ENCODE results near the gene KLHL35.
A peak's percentile ranks its signal among the peaks of the same experiment; 100 is the strongest.

The KLHL35 gene

GRCh38 chr11:75469785-75470405 is 36.9 kb upstream of the KLHL35 start:
- DNase-seq (ENCODE audit: low read depth), result no peak

GRCh38 chr11:75468534-75469340 is 35.7 kb upstream of the KLHL35 start:
- DNase-seq (ENCODE audit: low read depth), result peak; percentile 68
- H3K4me3 ChIP-seq (ENCODE audit: low read depth, low read length), result no peak overlapping the region

More at GRCh38 chr11:75469785-75470405, 36.9 kb upstream of the KLHL35 start:
- no peak overlapping the region for H3K4me3 ChIP-seq (ENCODE audit: low read depth, low read length)

DNA sequence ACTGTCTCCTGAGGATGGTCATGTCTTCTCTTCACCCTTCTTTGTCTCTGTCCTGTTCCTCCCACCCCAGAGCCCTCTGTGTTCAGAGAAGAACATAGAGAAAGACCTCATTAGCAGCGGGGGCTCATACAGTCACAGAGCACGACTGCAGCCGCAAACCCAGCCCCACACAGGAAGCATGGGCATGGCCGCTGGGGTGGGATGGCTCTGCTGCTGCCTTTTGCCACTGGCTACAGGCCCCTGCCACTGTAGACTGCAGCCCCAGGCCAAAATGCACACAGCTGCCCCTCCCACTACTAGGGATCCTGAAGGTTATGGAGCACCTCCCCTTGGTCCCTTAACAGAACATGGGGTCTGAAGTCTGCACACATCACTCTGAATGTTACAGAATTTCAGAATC is 34.9 kb upstream of the KLHL35 start:
- no peak overlapping the region for H3K4me3 ChIP-seq (ENCODE audit: low read depth, low read length)
- DNase-seq (ENCODE audit: low read depth), result no peak

DNA sequence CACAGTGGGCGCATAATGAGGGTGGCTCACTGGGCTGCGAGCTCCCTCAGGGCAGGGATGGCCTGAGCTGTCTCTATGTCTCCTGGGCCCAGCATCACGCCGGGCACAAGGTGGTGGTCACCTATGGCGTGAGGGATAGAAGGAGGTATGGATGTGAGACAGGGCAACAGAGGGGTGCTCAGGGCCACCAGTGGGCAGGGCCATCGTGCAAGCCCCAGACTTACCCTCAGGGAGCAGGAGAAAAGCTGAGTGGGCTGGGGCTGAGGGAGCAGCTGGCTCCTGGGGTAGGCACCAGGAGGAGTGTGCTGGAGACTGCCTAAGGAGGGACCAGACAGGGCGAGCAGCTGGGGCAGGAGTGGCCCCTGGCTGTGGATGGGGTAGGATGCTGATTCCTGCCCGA is 34.3 kb upstream of the KLHL35 start:
- DNase-seq (ENCODE audit: low read depth), result no peak
- no peak overlapping the region for H3K4me3 ChIP-seq (ENCODE audit: low read depth, low read length)

- no peak for DNase-seq (ENCODE audit: low read depth)
- no peak overlapping the region for H3K4me3 ChIP-seq (ENCODE audit: low read depth, low read length)
Observed at GRCh38 chr11:75465701-75466531, 32.9 kb upstream of the KLHL35 start.

DNA sequence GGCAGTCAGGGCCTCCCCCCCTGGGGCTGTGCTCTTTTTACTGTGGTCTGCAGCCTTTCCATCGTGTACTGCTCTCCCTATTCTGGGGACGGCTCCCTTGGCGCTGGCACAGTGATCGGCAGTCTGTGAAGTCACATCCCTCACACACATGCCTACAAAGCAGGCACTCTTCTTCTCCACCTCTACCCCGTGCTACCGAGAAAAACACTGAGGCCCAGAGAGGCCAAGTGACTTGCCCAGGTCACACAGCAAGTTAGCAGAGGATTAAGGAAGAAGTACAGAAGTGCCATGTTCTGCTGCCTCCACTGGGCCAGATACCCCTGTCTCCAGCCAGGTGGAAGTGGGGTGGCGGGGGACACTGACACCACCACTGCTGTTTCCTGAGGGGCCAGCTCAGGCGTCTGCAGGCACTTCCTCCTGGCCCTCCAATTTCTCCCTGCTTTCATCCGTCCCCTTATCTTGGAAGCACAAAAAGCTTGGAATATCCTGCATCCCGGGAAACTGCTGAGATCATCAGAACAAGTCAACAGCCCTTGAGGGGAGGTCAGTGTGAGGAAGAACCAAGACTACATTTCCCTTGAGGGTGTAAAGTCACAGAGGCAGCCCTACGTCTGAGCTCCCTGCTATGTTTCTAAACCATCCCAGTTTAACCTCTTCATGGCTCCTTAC is 30.2 kb upstream of the KLHL35 start:
- H3K4me3 ChIP-seq (ENCODE audit: low read depth, low read length), result no peak overlapping the region
- DNase-seq (ENCODE audit: low read depth), result no peak

DNA sequence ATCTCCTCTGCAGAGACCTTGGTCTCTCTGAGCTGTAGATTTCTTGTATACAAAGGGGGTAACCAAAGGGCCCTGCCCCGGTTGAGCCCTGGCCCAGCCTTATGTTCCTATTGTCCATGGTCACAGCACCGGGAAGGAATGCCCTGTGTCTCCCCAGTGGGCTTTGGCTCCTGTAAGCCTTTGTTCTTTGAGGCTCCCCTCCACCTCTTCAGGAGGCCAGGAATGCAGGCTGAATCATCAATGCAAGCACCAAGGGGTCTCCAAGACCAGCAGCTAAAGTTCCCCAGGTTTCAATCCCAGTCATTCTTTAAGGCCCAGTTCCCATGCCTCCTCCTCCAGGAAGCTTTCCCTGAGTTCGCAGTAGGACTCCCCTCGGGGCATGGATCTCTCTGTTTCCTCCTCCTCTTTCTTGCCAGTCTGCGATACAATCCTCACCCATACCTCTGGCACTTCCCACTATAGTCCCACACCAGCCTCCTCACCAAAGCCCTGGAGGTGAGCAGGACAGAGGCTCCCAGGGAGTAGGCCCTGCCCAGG is 29.2 kb upstream of the KLHL35 start:
- no peak for DNase-seq (ENCODE audit: low read depth)
- H3K4me3 ChIP-seq (ENCODE audit: low read depth, low read length), result no peak overlapping the region

DNA sequence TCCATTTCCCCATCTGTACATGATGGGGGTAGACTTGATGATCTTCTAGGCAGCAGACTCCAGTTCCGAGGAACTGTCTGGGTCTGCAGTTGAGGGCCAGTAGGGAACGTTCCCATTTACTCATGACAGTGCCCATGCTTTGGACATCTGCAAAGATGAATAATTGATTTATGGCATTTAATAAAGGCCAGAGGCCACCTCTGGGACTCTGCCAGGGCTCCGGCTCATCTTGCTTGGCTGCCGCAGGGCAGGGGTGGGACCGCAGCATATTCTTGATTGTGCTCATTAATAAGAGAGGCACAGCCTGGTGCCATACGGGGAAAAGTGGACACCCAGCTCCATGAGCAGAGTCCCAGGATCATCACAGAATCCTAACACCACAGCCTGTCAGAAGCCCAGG is 28.1 kb upstream of the KLHL35 start:
- no peak overlapping the region for H3K4me3 ChIP-seq (ENCODE audit: low read depth, low read length)
- no peak for DNase-seq (ENCODE audit: low read depth)

DNA sequence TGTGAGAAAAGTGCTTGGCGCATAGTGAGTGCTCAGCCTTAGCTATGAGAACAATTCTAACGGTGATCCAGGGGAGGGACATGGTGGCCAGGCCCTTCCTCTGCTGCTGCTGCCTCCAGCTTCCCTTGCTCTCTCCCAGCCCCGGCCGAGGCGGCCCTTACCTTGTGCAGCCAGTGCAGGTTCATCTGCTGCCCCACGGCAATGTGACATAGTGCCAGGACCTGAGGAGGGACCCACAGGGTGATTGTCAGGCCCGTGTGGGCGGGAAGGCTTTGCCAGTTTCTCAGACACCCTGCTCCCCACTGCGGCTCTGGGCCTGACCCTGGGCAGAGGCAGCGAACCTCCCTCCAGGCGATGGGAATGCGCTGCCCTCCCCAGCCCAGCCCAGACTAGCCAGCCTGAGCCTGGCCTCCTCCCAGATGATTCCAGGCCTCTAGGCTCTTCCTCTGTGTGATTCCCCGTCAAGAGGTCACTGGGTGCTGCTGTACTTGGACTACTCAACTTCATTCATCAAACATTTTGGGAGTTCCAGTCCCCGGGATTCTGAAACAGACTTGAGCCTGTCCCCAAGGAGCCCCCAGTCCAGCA is 23.7 kb upstream of the KLHL35 start:
- H3K4me3 ChIP-seq (ENCODE audit: low read depth, low read length), result no peak overlapping the region
- DNase-seq (ENCODE audit: low read depth), result no peak

DNA sequence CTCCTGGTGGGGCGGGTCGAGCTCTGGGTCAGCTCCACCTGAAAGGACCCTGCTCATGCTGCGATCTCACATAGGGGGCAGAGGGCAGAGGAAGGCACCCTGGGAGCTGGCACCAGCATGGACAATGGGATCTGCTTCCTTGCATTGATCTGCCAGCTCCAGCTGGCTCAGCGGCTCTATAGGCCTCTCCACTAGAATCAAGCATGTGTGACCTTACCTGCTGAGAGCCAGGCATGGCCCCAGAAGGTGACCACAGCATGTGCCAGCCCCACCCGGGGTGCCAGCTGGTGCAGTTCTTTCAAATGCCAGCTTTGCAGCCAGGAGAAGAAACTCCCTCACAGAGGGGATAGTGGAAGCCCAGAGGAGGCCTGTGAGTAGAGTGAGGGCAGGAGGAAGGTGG is 22.0 kb upstream of the KLHL35 start:
- DNase-seq (ENCODE audit: low read depth), result no peak
- no peak overlapping the region for H3K4me3 ChIP-seq (ENCODE audit: low read depth, low read length)

DNA sequence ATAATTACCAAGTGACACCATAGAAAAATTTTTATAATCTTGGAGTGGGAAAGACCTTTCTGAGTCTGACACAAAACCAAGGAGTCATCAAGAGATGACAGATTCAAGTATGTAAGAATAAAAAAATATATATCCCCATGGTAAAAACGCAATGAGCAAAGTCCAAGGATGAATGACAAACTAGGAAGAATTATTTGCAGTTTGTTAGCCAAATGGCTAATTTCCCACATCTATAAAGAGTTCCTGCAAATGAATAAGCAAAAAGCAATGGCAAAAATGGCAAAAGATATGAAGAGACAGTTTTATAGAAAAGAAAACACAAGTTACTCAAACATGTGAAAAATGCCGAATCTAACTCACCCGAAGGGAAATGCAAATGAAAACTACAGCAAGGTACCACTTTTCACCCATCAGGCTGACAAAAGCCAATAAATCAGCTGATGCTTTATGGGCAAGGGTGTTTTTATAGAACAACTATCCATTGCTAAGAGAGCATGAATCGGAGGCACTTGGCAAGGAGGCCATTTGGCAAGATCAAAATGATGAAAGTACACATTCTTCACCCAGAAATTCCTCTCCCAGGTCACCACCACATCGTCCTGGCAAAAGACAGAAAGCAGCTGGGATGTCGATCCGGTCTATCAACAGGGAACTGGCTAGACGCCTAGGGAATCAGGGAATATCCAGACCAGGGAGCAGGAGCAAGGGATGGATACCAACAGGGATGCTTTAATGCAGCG is 21.1 kb upstream of the KLHL35 start:
- no peak overlapping the region for H3K4me3 ChIP-seq (ENCODE audit: low read depth, low read length)
- DNase-seq (ENCODE audit: low read depth), result no peak

DNA sequence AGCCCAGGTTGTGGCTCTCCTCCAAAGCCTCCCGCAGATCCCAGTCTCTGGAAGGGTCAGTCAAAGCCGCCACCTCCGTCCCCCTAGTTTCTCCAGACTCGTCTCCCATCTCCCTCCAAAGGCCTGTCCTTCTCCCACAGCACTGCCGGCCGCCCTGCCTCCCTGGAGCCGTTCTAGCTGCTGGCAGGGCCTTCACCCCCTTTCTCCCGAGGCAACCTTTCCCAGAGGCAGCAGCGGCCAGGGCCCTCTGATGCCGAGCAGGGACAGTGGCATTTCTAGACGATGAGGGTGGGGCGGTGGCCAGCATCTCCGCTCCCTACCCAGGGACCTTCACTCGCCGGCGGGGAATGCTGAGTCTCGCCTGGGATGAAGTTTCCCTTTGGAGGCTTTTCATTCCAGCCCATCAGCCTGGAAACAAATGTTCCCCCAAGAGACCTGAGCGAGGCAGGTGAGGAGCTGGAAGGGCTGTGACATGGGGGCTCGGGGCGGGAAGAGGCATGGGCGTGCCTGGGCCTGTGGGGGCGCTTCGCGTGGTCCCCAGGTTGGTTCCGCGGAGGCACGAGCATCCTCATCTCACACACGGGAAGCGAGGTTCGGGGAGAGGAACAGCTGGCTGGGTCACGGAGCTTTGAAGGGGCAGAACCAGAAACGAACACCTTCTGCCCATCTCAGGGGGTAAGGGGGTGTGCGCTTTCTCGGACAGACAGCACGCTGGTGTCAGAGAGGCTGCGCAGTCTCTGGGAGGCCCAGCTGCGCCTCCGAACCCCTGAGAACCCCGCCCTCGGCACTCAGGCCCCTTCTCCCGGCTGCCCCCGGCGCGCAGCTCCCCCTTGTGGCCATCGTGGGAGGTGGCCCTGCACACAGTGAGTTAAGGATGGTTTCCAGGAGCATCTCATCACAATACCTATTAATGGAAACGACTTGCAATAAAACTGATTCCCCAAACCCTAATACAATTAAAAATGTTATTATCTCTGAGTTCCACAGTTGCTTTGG is 18.1 kb upstream of the KLHL35 start:
- H3K4me3 ChIP-seq (ENCODE audit: low read depth, low read length), result no peak overlapping the region
- no peak for DNase-seq (ENCODE audit: low read depth)

DNA sequence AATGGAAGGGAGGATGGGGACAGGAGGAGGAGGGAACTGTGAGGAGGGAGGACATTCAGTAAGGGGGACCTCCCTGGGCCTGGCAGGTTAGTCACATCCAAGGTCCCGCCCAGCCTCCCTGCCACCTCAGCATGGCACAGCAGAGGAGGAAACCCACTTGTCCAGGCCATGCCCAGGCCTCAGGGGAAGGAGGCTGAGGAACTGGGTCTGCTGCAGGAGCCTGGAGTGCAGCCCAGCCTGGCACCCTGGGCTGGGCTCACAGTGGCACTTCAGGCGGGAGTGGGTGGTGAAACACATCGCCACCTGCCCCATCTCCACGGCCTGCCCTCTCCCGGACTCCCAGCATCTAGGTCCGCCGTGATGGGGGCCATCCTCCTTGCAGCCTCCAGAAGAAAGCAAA is 17.2 kb upstream of the KLHL35 start:
- H3K4me3 ChIP-seq (ENCODE audit: low read depth, low read length), result no peak overlapping the region

DNA sequence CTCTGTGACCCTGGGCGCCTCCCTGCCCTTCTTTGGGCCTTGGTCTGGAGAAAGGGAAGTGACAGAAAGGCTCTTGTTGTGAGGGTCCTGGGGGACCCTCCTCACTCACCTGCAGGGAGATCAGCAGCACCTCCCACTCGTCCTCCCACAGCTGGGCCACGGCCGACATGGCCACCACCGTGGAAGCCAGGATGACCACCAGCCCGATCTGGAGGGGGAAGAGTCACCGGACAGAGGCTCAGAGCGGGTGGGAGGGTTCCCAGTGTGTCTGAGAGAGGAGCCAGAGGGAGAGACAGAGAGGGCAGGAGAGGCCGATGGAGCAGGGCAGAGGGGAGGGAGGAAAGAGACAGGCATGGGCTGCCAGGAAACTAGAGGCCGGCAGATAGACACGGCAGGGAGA is 16.8 kb upstream of the KLHL35 start:
- H3K4me3 ChIP-seq (ENCODE audit: low read depth, low read length), result no peak overlapping the region
- DNase-seq (ENCODE audit: low read depth), result no peak

More for the DNA sequence above, 17.2 kb upstream of the KLHL35 start:
- no peak for DNase-seq (ENCODE audit: low read depth)

GRCh38 chr11:75449271-75449670 is 16.3 kb upstream of the KLHL35 start:
- no peak for DNase-seq (ENCODE audit: low read depth)

DNA sequence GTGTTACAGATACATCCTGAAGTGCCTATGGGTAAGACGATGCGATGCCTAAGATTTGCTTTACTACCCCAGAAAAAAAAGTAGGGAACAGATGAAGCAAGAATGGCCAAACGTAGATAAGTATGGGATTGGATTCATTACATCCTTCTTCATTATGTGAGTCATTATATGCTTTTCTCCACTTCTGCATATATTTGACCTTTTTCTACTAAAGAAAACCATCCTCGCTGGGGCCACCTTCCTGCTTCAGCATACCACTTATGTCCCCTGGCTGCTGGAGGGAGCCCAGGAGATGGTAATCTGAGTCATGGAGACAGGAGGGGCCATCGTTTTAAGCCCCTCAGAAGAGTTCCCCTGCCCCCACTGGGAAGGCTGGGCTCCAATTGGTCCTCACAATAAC is 14.4 kb upstream of the KLHL35 start:
- no peak overlapping the region for H3K4me3 ChIP-seq (ENCODE audit: low read depth, low read length)
- no peak for DNase-seq (ENCODE audit: low read depth)

More at GRCh38 chr11:75449271-75449670, 16.3 kb upstream of the KLHL35 start:
- no peak overlapping the region for H3K4me3 ChIP-seq (ENCODE audit: low read depth, low read length)

GRCh38 chr11:75445315-75445953 is 12.4 kb upstream of the KLHL35 start:
- DNase-seq (ENCODE audit: low read depth), result no peak
- no peak overlapping the region for H3K4me3 ChIP-seq (ENCODE audit: low read depth, low read length)
